ENCODE data around the gene FAM153A.
"Not testable (repeated sequence)": the region's sequence is repeated elsewhere in the genome, so short reads cannot be mapped to it uniquely, and the experiment has no call there.

GRCh38 chr5:177782792-177783633, at the start of gene FAM153A:
- not testable (repeated sequence) for TF ChIP-seq ZNF691 (CRISPR knock-in tag; IDR thresholded peaks at IDR 0.05; ENCODE audit: borderline replicate concordance, low read depth); MAFK (conservative IDR thresholded peaks at IDR 0.05 in 1 of 2, IDR thresholded peaks at IDR 0.05 in 1 of 2; ENCODE audit: low read length in 2 of 2)

All from HepG2 (cell line).